ENCODE results near the gene EBI3.

EBI3 gene

GRCh38 chr19:4246767-4247593, 17.7 kb downstream of the EBI3 start, which contains the start of gene YJU2:
Gene YJU2, plus strand, starts transcription at chr19:4247080. Its CDS starts 67 bp downstream, at chr19:4247147.
- DNase-seq (ENCODE audit: low read depth): peak; percentile 100
- peak within 1 kb of the TSS; percentile 85 for H3K4me3 ChIP-seq (ENCODE audit: low read length)
- TF ChIP-seq CTCF (IDR thresholded peaks at IDR 0.05; ENCODE audit: insufficient read depth, low read depth, low read length, missing control alignments): peak; percentile 53

GRCh38 chr19:4256563-4256962, 27.2 kb downstream of the EBI3 start:
- no peak for TF ChIP-seq CTCF (IDR thresholded peaks at IDR 0.05; ENCODE audit: insufficient read depth, low read depth, low read length, missing control alignments)
- H3K4me3 ChIP-seq (ENCODE audit: low read length): no peak overlapping the region
- no peak for DNase-seq (ENCODE audit: low read depth)

GRCh38 chr19:4257025-4257424, 27.7 kb downstream of the EBI3 start:
- TF ChIP-seq CTCF (IDR thresholded peaks at IDR 0.05; ENCODE audit: insufficient read depth, low read depth, low read length, missing control alignments): no peak
- H3K4me3 ChIP-seq (ENCODE audit: low read length): no peak overlapping the region
- DNase-seq (ENCODE audit: low read depth): no peak

GRCh38 chr19:4258181-4258580, 28.9 kb downstream of the EBI3 start:
- DNase-seq (ENCODE audit: low read depth): no peak
- TF ChIP-seq CTCF (IDR thresholded peaks at IDR 0.05; ENCODE audit: insufficient read depth, low read depth, low read length, missing control alignments): no peak

GRCh38 chr19:4260613-4261191, 31.4 kb downstream of the EBI3 start:
- no peak overlapping the region for H3K4me3 ChIP-seq (ENCODE audit: low read length)
- TF ChIP-seq CTCF (IDR thresholded peaks at IDR 0.05; ENCODE audit: insufficient read depth, low read depth, low read length, missing control alignments): no peak

More at GRCh38 chr19:4258181-4258580, 28.9 kb downstream of the EBI3 start:
- H3K4me3 ChIP-seq (ENCODE audit: low read length): no peak overlapping the region

GRCh38 chr19:4264812-4265211, 35.5 kb downstream of the EBI3 start:
- H3K4me3 ChIP-seq (ENCODE audit: low read length): no peak overlapping the region
- no peak for TF ChIP-seq CTCF (IDR thresholded peaks at IDR 0.05; ENCODE audit: insufficient read depth, low read depth, low read length, missing control alignments)
- no peak for DNase-seq (ENCODE audit: low read depth)

More at GRCh38 chr19:4260613-4261191, 31.4 kb downstream of the EBI3 start:
- no peak for DNase-seq (ENCODE audit: low read depth)

Data from epithelial cell of esophagus (primary cell).